Neural cell (in vitro differentiated cells): ENCODE measurements around the gene CBFA2T2.

ENCODE experiments used
- CTCF ChIP-seq: fragments of 450-650 bp; IDR thresholded peaks from 2 replicates; pipeline ENCODE4 v1.5.1; 2014; ENCODE audit warnings: antibody characterized with exemption, mild to moderate bottlenecking, moderate library complexity; ENCODE audit not compliant: poor library complexity, severe bottlenecking
- EZH2 ChIP-seq: fragments of 200-600, 300-800 bp; shearing (Covaris generic), sonication (generic); IDR thresholded peaks from 2 replicates; pipeline ENCODE4 v1.6.1; 2014; ENCODE audit warnings: antibody characterized with exemption, low read length, borderline replicate concordance, mild to moderate bottlenecking; ENCODE audit not compliant: insufficient read depth, poor library complexity, severe bottlenecking
- POLR2AphosphoS5 ChIP-seq: IDR thresholded peaks from 2 replicates; pipeline ENCODE4 v1.6.1; 2012
- RAD21 ChIP-seq: fragments of 450-650 bp; conservative IDR thresholded peaks from 2 replicates; pipeline ENCODE4 v1.6.1; 2014; ENCODE audit warnings: antibody characterized with exemption, mild to moderate bottlenecking, moderate library complexity
- TF ChIP-seq, protein P1 (sequence below): IDR thresholded peaks from 2 replicates; pipeline ENCODE4 v1.6.1; 2012; ENCODE audit warnings: borderline replicate concordance

DNA sequence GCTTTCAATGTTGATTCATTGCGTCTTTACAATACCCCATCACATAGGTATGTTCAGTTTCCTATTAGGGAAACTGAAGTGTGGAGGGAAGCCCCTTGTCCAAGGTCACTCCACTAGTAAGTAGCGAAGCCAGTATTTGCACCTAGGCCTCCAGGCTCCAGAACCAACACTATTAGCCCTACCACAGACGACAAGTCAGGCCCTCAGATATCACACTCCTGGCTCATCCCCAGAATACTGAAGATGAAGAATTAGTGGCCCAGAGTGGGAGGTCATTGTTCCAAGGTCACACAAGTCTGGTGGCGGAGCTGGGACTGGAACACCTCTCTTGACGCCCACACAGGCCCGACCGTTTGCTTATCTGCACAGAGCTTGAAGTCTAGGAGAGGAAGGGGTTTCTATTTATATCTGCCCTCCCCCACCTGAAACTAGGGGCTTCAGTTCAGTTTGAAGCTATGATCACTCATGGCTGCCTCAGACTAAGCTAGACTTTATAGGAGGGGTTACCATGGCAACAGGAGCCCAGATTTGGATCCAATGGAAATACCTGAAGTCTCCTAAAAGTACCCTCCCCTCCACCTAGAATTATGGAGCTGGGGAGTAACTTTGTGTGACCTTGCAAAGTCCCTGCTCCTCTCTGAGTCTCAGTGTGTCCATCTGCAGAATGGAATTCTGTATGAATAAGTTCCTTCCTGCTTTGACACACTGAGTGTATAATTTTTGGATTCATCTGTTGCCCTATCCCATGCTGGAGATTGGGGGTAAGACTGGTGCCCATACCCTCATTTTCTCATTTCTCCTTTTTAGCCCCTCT, 48.5 kb upstream of the CBFA2T2 start:
- TF ChIP-seq CTCF, result no peak
- TF ChIP-seq EZH2, result no peak
- TF ChIP-seq POLR2AphosphoS5, result no peak
- TF ChIP-seq, protein P1, sequence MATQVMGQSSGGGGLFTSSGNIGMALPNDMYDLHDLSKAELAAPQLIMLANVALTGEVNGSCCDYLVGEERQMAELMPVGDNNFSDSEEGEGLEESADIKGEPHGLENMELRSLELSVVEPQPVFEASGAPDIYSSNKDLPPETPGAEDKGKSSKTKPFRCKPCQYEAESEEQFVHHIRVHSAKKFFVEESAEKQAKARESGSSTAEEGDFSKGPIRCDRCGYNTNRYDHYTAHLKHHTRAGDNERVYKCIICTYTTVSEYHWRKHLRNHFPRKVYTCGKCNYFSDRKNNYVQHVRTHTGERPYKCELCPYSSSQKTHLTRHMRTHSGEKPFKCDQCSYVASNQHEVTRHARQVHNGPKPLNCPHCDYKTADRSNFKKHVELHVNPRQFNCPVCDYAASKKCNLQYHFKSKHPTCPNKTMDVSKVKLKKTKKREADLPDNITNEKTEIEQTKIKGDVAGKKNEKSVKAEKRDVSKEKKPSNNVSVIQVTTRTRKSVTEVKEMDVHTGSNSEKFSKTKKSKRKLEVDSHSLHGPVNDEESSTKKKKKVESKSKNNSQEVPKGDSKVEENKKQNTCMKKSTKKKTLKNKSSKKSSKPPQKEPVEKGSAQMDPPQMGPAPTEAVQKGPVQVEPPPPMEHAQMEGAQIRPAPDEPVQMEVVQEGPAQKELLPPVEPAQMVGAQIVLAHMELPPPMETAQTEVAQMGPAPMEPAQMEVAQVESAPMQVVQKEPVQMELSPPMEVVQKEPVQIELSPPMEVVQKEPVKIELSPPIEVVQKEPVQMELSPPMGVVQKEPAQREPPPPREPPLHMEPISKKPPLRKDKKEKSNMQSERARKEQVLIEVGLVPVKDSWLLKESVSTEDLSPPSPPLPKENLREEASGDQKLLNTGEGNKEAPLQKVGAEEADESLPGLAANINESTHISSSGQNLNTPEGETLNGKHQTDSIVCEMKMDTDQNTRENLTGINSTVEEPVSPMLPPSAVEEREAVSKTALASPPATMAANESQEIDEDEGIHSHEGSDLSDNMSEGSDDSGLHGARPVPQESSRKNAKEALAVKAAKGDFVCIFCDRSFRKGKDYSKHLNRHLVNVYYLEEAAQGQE, result no peak
- TF ChIP-seq RAD21, result no peak
